GM19395 (cell line): Measurements from ENCODE around the gene MMP10.
"Not testable (repeated sequence)": the region's sequence is repeated elsewhere in the genome, so short reads cannot be mapped to it uniquely, and the experiment has no call there.

Experiments
- ATAC-seq: cut with Tn5 transposase; IDR thresholded peaks from one replicate; pipeline ENCODE4 v1.9.1; 2021; ENCODE audit warnings: mild to moderate bottlenecking, moderate library complexity; ENCODE audit not compliant: unreplicated experiment

Gene MMP10

DNA sequence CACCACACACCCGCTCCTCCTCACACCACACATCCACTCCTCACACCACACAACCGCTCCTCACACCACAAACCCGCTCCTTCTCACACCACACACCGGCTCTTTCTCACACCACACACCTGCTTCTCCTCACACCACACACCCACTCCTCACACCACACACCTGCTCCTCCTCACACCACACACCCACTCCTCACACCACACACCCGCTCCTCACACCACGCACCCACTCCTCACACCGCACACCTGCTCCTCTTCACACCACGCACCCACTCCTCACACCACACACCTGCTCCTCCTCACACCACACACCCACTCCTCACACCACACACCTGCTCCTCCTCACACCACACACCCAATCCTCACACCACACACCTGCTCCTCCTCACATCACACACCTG lies 49.5 kb downstream of the MMP10 start:
- not testable (repeated sequence) for ATAC-seq

GRCh38 chr11:102729849-102730815 lies 50.3 kb downstream of the MMP10 start:
- ATAC-seq: no peak

DNA sequence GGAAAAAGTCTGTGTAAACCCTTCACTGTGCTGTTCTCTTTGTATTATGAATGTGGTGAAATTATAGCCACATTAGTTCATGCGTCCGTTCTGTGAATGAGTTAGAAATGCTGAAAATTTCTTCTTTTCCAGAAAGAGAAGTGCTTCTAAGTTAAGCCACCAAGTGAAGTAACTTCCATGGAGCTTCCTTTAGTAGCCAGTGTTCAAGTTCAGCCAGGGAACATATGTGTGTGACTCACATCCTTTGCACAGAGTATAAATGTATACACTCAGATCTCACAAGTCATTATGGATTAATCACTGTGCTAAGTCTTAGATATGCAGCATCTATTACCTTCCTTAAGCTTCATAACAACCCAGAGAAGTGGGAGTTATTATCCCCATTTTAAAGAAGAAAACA lies 52.5 kb downstream of the MMP10 start:
- no peak for ATAC-seq

DNA sequence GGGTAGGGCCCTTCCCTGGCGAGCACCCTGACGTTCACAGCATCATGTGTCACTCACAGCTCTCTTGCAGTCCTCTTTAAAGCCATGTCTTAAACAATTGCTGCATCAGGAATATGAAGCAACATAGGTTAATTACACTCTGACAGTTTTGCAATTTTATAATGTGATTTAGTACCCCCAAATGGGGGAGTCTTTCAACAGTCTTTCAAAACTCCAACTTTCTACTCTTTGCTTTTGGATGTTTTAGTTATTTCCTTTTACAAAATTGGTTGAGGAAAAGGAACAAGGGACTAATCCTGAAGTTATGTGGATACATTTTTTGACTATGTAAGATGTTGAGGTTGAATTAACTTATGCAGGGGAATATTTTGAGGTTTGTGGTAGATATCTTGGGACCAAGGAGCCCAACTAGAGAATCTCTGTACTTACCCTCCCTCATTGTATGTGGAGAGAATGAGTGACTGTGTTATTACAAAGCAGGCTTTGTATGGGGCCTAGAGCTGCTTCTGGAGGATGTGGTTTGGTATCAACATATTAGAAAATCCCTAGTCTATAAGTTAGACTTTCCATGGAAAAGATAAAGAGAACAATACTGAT lies 55.4 kb downstream of the MMP10 start, which contains the start of gene MMP8:
MMP8 (minus strand) TSS at position 51 of the 597 bp plus-strand sequence. CDS start 99 bp downstream, outside the sequence.
- ATAC-seq: no peak

DNA sequence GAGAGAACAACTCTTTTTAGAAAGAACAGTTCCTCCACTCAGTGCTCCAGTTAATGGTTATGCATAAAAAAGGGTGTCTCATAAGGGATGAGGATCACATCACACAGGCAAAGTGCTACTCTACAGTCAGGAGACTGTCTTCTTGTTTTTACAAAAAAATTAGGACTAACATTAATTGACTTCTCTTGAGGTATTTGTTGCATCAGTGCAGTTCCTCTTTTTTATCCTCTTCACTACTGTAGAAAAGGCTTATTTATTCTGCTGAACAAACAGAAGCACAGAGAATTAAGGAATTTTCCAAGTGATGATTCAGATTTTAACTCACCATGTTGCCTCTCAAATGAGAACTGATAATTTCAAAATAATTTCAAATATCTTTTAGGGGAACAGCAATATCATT lies 57.6 kb downstream of the MMP10 start:
- ATAC-seq: no peak
